Chondrocyte (in vitro differentiated cells): ENCODE results near the gene FILIP1. TPM values are rescaled to one million over a fixed set of nuclear protein-coding genes. Genes with fewer than 3 reads are reported as not detected.

ENCODE experiments used
- DNase-seq: peaks from one replicate; pipeline ENCODE4 v3.0.0; 2021; ENCODE audit warnings: mixed read lengths, low spot score
- H3K27ac Mint-ChIP-seq: one replicate; pipeline ENCODE4 v1.8.0; 2021; ENCODE audit warnings: mild to moderate bottlenecking, moderate library complexity, mixed read lengths; ENCODE audit not compliant: unreplicated experiment
- H3K27me3 Mint-ChIP-seq: 2 replicates; pipeline ENCODE4 v1.8.0; 2021; ENCODE audit warnings: low read depth, mixed read lengths
- H3K36me3 Mint-ChIP-seq: 2 replicates; pipeline ENCODE4 v1.8.0; 2021; ENCODE audit warnings: low read depth, mixed read lengths
- H3K4me1 Mint-ChIP-seq: 2 replicates; pipeline ENCODE4 v1.8.0; 2021; ENCODE audit warnings: low read depth, mild to moderate bottlenecking, mixed read lengths
- H3K4me3 Mint-ChIP-seq: one replicate; pipeline ENCODE4 v1.8.0; 2021; ENCODE audit warnings: mild to moderate bottlenecking, moderate library complexity, mixed read lengths; ENCODE audit not compliant: unreplicated experiment
- H3K9me3 Mint-ChIP-seq: 2 replicates; pipeline ENCODE4 v1.8.0; 2021; ENCODE audit warnings: low read depth, mixed read lengths
- CTCF ChIP-seq: fragments of 200-600 bp; sonication (generic); IDR thresholded peaks from 2 replicates; pipeline ENCODE4 v1.5.0; 2021; ENCODE audit warnings: antibody characterized with exemption, mild to moderate bottlenecking, moderate library complexity
- total RNA-seq: library from RNA; stranded (reverse); gene quantifications from 3 replicates; pipeline ENCODE4 v1.2.1, GENCODE V29; 2021

The FILIP1 gene
- total RNA-seq, 1 donor from 2014 or later, result 7.0 TPM

- H3K4me3 Mint-ChIP-seq, result no peak overlapping the region
- peaks cover 5% of the 10 kb centered on the region for H3K4me1 Mint-ChIP-seq
- H3K27me3 Mint-ChIP-seq, result peaks cover 2% of the 10 kb centered on the region
- H3K27ac Mint-ChIP-seq, result no peak overlapping the region
- H3K36me3 Mint-ChIP-seq, result peaks cover 4% of the 10 kb centered on the region
- peaks cover 3% of the 10 kb centered on the region for H3K9me3 Mint-ChIP-seq
- no peak for DNase-seq
- no peak for TF ChIP-seq CTCF
Measured at GRCh38 chr6:75384116-75384515, 109.5 kb downstream of the FILIP1 start.

GRCh38 chr6:75382634-75382900 is 111.0 kb downstream of the FILIP1 start:
- peaks cover 2% of the 10 kb centered on the region for H3K27me3 Mint-ChIP-seq
- DNase-seq, result no peak
- H3K9me3 Mint-ChIP-seq, result no peaks in the 10 kb centered on the region
- no peak overlapping the region for H3K4me3 Mint-ChIP-seq
- no peak overlapping the region for H3K27ac Mint-ChIP-seq
- peaks cover 4% of the 10 kb centered on the region for H3K36me3 Mint-ChIP-seq
- peaks cover 5% of the 10 kb centered on the region for H3K4me1 Mint-ChIP-seq
- no peak for TF ChIP-seq CTCF

GRCh38 chr6:75381877-75382633 is 111.5 kb downstream of the FILIP1 start:
- Mint-ChIP-seq H3K4me3 (no peak overlapping the region), H3K4me1 (peaks cover 5% of the 10 kb centered on the region), H3K9me3 (no peaks in the 10 kb centered on the region), H3K27me3 (peaks cover 2% of the 10 kb centered on the region), H3K27ac (no peak overlapping the region), H3K36me3 (peaks cover 2% of the 10 kb centered on the region)
- no peak for TF ChIP-seq CTCF
- no peak for DNase-seq

GRCh38 chr6:75379536-75379935 is 114.1 kb downstream of the FILIP1 start:
- Mint-ChIP-seq H3K4me1 (peaks cover 27% of the 10 kb centered on the region), H3K27me3 (peaks cover 2% of the 10 kb centered on the region)

GRCh38 chr6:75378101-75378500 is 115.5 kb downstream of the FILIP1 start:
- Mint-ChIP-seq H3K36me3 (no peaks in the 10 kb centered on the region), H3K4me3 (no peak overlapping the region), H3K27me3 (no peaks in the 10 kb centered on the region), H3K9me3 (no peaks in the 10 kb centered on the region), H3K4me1 (peaks cover 28% of the 10 kb centered on the region), H3K27ac (no peak overlapping the region)
- no peak for DNase-seq
- TF ChIP-seq CTCF, result no peak

More at GRCh38 chr6:75379536-75379935, 114.1 kb downstream of the FILIP1 start:
- TF ChIP-seq CTCF, result no peak
- no peak overlapping the region for H3K27ac Mint-ChIP-seq
- DNase-seq, result no peak
- no peak overlapping the region for H3K4me3 Mint-ChIP-seq
- H3K36me3 Mint-ChIP-seq, result no peaks in the 10 kb centered on the region
- H3K9me3 Mint-ChIP-seq, result no peaks in the 10 kb centered on the region
